Posterior cingulate gyrus (tissue), 11 donors: ENCODE data around the gene GRAMD4.
"Not testable (repeated sequence)": the region's sequence is repeated elsewhere in the genome, so short reads cannot be mapped to it uniquely, and the experiment has no call there.

Experiments used
- DNase-seq, 10 donors: peaks; one replicate each; pipeline versions ENCODE4 v3.0.0 to v3.0.0-alpha.2; 2020 to 2021; ENCODE audit warnings: mixed read lengths in 3 of 10
- intact Hi-C: fragments of 100-400 bp; cut with DNase I; formaldehyde crosslinking; loops from one replicate; pipeline ENCODE4 v1.15.1; 2023

Gene GRAMD4

GRCh38 chr22:46632646-46633249, 12.6 kb downstream of the GRAMD4 start:
- DNase-seq: peak in 2 of 10 donors; percentile 81 to 90
- intact Hi-C loops: no loop called here

GRCh38 chr22:46633334-46633890, 13.2 kb downstream of the GRAMD4 start:
- intact Hi-C loops: no loop called here
- DNase-seq: no peak

DNA sequence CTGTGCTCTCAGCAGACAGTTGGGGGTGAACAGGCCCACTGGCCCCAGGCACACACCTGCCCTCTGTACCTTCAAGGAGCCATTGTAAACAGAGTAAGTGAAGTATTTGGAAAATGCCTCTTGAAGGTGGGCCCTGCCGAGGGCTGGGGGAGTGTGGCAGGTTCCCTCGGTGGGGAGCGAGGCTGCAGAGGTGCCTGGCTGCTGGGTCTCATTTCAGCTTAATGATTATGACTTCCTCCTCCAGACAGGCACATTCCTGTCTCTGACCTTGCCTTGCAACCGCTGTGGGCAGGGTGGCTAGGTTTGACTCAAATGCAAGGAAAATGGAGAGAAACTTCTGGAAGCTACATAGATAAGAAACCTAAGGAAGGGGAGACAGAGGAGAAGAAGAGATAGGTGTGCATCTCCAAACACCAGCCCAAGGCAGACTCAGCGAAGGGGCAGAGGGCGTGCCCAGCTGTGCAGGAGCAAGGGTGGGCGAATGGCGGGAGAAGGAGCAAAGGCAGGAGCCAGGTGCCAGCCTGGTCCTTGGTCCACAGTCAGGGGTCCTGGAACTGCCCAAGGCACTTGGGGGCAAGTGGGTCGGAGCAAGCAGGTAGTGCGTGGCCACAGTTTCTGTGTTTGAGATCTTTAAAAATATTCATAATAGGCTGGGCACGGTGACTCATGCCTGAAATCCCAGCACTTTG, 14.0 kb downstream of the GRAMD4 start:
- intact Hi-C loops: no loop called here
- DNase-seq: no peak

- DNase-seq: not testable (repeated sequence)
Measured at GRCh38 chr22:46634973-46635685, 14.9 kb downstream of the GRAMD4 start.

GRCh38 chr22:46635756-46636155, 15.6 kb downstream of the GRAMD4 start:
- DNase-seq: no peak
- intact Hi-C loops: no loop called here

More at GRCh38 chr22:46634973-46635685, 14.9 kb downstream of the GRAMD4 start:
- intact Hi-C loops: not testable (repeated sequence)

- peak in 1 of 10 donors; percentile 76 for DNase-seq
- intact Hi-C loops: no loop called here
Measured at GRCh38 chr22:46636221-46637002, 16.2 kb downstream of the GRAMD4 start.

- DNase-seq: no peak
- intact Hi-C loops: no loop called here
Measured at GRCh38 chr22:46637711-46638600, 17.8 kb downstream of the GRAMD4 start.

DNA sequence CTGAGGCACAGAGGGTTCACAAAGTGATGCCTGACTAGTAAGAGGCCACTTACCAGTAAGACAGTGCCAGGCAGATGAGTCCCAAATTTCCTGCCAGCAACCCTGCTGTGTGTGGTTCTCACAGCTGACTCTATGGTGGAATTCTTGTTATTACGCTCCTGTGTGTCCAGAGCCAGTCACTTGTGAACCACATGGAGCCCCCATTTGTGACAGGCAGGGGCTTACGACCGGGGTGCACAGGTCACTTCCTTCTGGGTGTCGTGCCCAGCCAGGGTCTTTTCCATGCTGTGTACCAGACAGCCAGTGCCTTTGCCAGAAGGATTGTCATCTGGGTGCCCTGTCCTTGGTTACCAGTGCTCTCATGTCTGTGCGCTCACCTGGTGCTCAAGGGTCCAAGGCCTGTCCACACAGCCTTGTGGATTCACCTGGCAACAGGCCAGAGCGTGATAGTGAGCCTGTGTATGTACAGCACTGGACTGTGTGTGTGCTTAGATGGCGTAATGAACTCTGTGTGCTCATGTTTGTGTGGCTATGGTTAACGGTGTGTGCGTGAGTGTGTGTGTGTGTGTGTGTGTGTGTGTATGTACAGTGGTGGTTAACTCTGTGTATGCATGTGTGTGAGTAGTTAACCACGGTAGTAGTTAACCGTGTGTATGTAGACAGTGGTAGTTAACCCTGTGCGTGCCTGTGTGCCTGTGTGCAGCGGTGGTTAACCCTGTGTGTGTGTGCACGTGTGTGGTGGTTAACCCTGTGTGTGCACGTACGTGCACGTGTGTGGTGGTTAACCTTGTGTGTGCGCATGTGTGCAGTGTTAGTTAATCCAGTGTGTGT, 18.6 kb downstream of the GRAMD4 start:
- DNase-seq: no peak
- intact Hi-C loops: no loop called here

DNA sequence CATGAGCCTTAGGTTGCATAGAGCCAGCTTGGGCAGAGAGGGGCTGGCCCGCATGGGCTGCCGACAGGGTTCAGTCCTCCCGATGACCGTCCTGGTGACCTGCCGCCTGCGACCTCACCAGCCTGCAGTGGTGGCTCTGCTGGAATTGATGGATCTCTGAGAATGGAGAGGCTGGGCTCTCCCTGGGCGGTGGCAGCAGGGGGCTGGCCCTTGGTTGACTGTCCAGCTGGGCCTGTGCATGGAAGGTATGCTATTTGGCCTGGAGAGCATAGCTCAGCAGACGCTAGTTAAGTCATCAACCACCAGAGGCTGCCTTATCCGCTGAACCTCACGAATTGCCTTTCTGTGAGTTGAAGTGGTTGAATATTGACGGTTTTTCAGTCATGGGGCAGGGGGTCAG, 19.7 kb downstream of the GRAMD4 start:
- no peak for DNase-seq
- intact Hi-C loops: no loop called here

- intact Hi-C loops: no loop called here
- DNase-seq: no peak
Measured at GRCh38 chr22:46640293-46641055, 20.3 kb downstream of the GRAMD4 start.

GRCh38 chr22:46641811-46642266, 21.7 kb downstream of the GRAMD4 start:
- intact Hi-C loops: no loop called here
- DNase-seq: no peak

GRCh38 chr22:46642840-46643480, 22.8 kb downstream of the GRAMD4 start:
- DNase-seq, intact Hi-C loops: not testable (repeated sequence)

GRCh38 chr22:46646531-46647215, 26.5 kb downstream of the GRAMD4 start:
- intact Hi-C loops: no loop called here
- no peak for DNase-seq

GRCh38 chr22:46648225-46648820, 28.1 kb downstream of the GRAMD4 start:
- intact Hi-C loops, DNase-seq: not testable (repeated sequence)

DNA sequence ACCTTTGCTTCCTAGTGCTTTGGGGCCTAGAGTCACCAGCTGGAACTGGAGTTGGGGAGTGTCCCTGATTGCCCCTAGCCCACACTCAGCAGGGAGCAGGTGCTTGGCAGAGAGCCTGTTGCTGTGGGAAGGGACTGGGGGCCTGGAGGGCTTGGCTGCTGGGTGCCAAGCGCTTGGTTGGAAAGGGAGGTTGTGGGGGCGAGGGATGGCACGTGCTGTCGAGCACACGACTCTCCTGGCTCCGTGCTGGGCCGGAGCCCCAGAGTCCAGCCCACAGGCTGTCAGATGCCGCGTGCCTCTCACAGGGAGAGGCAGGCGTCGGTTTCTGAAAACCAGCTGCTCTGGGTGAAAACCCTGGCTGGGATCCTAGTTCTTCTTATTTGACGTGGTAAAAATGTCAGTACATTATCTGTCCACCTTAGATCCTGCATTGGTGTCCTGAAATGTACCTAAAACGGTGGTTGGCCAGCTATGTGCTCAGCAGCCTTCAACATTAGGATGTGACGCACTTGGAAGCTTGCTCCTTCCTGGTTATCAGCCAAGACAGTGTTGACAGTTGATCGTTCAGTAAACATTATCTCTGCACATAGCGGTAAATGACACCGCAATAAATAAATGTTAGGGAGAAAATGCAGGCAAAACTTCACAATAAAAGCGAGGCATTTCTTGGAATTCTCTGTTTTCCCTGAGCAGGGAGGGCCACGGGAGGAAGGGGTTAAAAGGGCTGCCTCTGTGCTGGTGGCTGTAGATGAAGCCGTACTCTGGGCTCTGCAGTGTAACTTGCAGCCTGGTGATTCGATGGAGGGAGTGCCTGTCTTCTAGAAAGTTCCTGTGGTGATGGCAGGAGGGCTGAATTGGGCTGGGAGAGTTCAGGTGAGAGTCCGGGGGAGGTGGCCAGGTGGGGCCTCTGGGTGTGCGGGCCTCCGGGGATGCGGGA, 29.2 kb downstream of the GRAMD4 start:
- intact Hi-C loops: loop anchor here (10.0 kb wide), 1 partner anchor 65 kb away; no protein-coding TSS in a partner anchor
- peak in 1 of 10 donors; percentile 25 for DNase-seq
